Immature natural killer cell (primary cell): Measurements from ENCODE around the gene MRPS16. TPM values are rescaled to one million over a fixed set of nuclear protein-coding genes. Genes with fewer than 3 reads are reported as not detected.

ENCODE experiments used
- DNase-seq, 3 donors: peaks; one replicate each; pipeline ENCODE4 v3.0.0; 2022; ENCODE audit warnings: mixed read lengths in 1 of 3
- H3K27ac Mint-ChIP-seq, 6 donors: one replicate each; pipeline ENCODE4 v1.8.0; 2020; ENCODE audit warnings: mixed read lengths in 6 of 6, mild to moderate bottlenecking in 5 of 6, inconsistent platforms in 4 of 6, moderate library complexity in 3 of 6
- H3K27me3 Mint-ChIP-seq, 3 donors: one replicate each; pipeline ENCODE4 v1.8.0; 2020 to 2021; ENCODE audit warnings: low read depth in 3 of 3, mild to moderate bottlenecking in 3 of 3, mixed read lengths in 3 of 3, moderate library complexity in 3 of 3, inconsistent platforms in 1 of 3
- H3K36me3 Mint-ChIP-seq, 3 donors: one replicate each; pipeline ENCODE4 v1.8.0; 2020; ENCODE audit warnings: mixed read lengths in 3 of 3, inconsistent platforms in 2 of 3, mild to moderate bottlenecking in 2 of 3
- H3K4me1 Mint-ChIP-seq, 2 donors: one replicate each; pipeline ENCODE4 v1.8.0; 2020; ENCODE audit warnings: inconsistent platforms in 2 of 2, mild to moderate bottlenecking in 2 of 2, mixed read lengths in 2 of 2, moderate library complexity in 1 of 2
- H3K4me3 Mint-ChIP-seq, 5 donors: one replicate each; pipeline ENCODE4 v1.8.0; 2020; ENCODE audit warnings: mild to moderate bottlenecking in 5 of 5, mixed read lengths in 5 of 5, inconsistent platforms in 3 of 5, moderate library complexity in 3 of 5
- H3K9me3 Mint-ChIP-seq, 6 donors: one replicate each; pipeline ENCODE4 v1.8.0; 2020; ENCODE audit warnings: mild to moderate bottlenecking in 6 of 6, mixed read lengths in 6 of 6, inconsistent platforms in 4 of 6, moderate library complexity in 3 of 6
- polyA plus RNA-seq, 3 donors: library from polyadenylated mRNA; unstranded; fragments of 300-500 nt; fragmentation: Illumina TruSeq; gene quantifications; one replicate each; pipeline ENCODE4 v1.2.3, GENCODE V29; 2021

The MRPS16 gene
- polyA plus RNA-seq, 3 donors from 2014 or later: 74.2 to 102 (median 98.9) TPM

GRCh38 chr10:73251683-73252444, 580 bp downstream of the MRPS16 start:
- H3K27me3 Mint-ChIP-seq: peaks cover 9 to 11% (median 9%) of the 10 kb centered on the region in 3 donors
- peaks cover 3 to 11% (median 5%) of the 10 kb centered on the region in 3 donors for H3K36me3 Mint-ChIP-seq
- H3K4me3 Mint-ChIP-seq: peak overlapping the region; percentile 95 to 99 (median 99)
- H3K27ac Mint-ChIP-seq: peak overlapping the region; percentile 92 to 97 (median 95)
- no peaks in the 10 kb centered on the region for H3K9me3 Mint-ChIP-seq
- peaks cover 41 to 51% of the 10 kb centered on the region in 2 donors for H3K4me1 Mint-ChIP-seq
- no peak for DNase-seq

GRCh38 chr10:73248259-73248724, 4.2 kb downstream of the MRPS16 start:
- peaks cover 51 to 77% of the 10 kb centered on the region in 2 donors for H3K4me1 Mint-ChIP-seq
- no peak for DNase-seq
- H3K36me3 Mint-ChIP-seq: peaks cover 7 to 17% (median 10%) of the 10 kb centered on the region in 3 donors
- peak overlapping the region; percentile 28 to 95 (median 92) for H3K27ac Mint-ChIP-seq
- no peaks in the 10 kb centered on the region for H3K9me3 Mint-ChIP-seq
- H3K4me3 Mint-ChIP-seq: peak overlapping the region; percentile 49 to 89 (median 68)
- H3K27me3 Mint-ChIP-seq: peaks cover 9 to 14% (median 11%) of the 10 kb centered on the region in 3 donors

GRCh38 chr10:73247509-73248258, 4.8 kb downstream of the MRPS16 start:
- Mint-ChIP-seq H3K4me1 (peaks cover 45 to 71% of the 10 kb centered on the region in 2 donors), H3K36me3 (peaks cover 11 to 23% (median 14%) of the 10 kb centered on the region in 3 donors), H3K4me3 (peak overlapping the region; percentile 89 to 98 (median 95)), H3K9me3 (no peaks in the 10 kb centered on the region), H3K27me3 (peaks cover 9 to 13% (median 11%) of the 10 kb centered on the region in 3 donors), H3K27ac (peak overlapping the region; percentile 83 to 95 (median 94))
- DNase-seq: no peak

GRCh38 chr10:73246646-73247508, 5.6 kb downstream of the MRPS16 start, which contains the start of gene DNAJC9:
TSS of gene DNAJC9 (minus strand) at chr10:73247255. CDS start at chr10:73247189, 66 bp downstream.
- Mint-ChIP-seq H3K4me1 (peaks cover 37 to 63% of the 10 kb centered on the region in 2 donors), H3K36me3 (peaks cover 15 to 29% (median 17%) of the 10 kb centered on the region in 3 donors)

GRCh38 chr10:73246322-73246645, 6.2 kb downstream of the MRPS16 start:
- peaks cover 15 to 29% (median 18%) of the 10 kb centered on the region in 3 donors for H3K36me3 Mint-ChIP-seq
- no peaks in the 10 kb centered on the region for H3K9me3 Mint-ChIP-seq
- H3K27ac Mint-ChIP-seq: peak overlapping the region; percentile 83 to 95 (median 94)
- H3K4me3 Mint-ChIP-seq: peak overlapping the region; percentile 89 to 98 (median 95)
- H3K27me3 Mint-ChIP-seq: peaks cover 3 to 9% (median 7%) of the 10 kb centered on the region in 3 donors
- DNase-seq: no peak
- H3K4me1 Mint-ChIP-seq: peaks cover 32 to 57% of the 10 kb centered on the region in 2 donors

More at GRCh38 chr10:73246646-73247508, 5.6 kb downstream of the MRPS16 start, which contains the start of gene DNAJC9:
- Mint-ChIP-seq H3K27ac (peak within 1 kb of the TSS; percentile 83 to 95 (median 94)), H3K27me3 (peaks cover 6 to 9% (median 7%) of the 10 kb centered on the region in 3 donors), H3K9me3 (no peaks in the 10 kb centered on the region), H3K4me3 (peak within 1 kb of the TSS; percentile 89 to 98 (median 95))
- DNase-seq: peak; percentile 94 to 95 (median 94)

GRCh38 chr10:73244866-73245477, 7.5 kb downstream of the MRPS16 start:
- Mint-ChIP-seq H3K4me3 (peak overlapping the region in 2 of 5 donors; percentile 27 to 28), H3K27ac (peak overlapping the region in 3 of 6 donors; percentile 7 to 85 (median 19)), H3K36me3 (peaks cover 10 to 29% (median 21%) of the 10 kb centered on the region in 3 donors), H3K9me3 (no peaks in the 10 kb centered on the region), H3K4me1 (peaks cover 23 to 46% of the 10 kb centered on the region in 2 donors), H3K27me3 (peaks cover 3 to 9% (median 5%) of the 10 kb centered on the region in 3 donors)
- no peak for DNase-seq

- peak overlapping the region in 1 of 6 donors; percentile 50 for H3K27ac Mint-ChIP-seq
- no peaks in the 10 kb centered on the region for H3K9me3 Mint-ChIP-seq
- H3K4me1 Mint-ChIP-seq: peaks cover 0 to 9% of the 10 kb centered on the region in 2 donors
- H3K4me3 Mint-ChIP-seq: no peak overlapping the region
- H3K27me3 Mint-ChIP-seq: no peaks in the 10 kb centered on the region
- DNase-seq: no peak
- peaks cover 10 to 23% (median 21%) of the 10 kb centered on the region in 3 donors for H3K36me3 Mint-ChIP-seq
Measured at GRCh38 chr10:73239908-73240307, 12.5 kb downstream of the MRPS16 start.

- no peak for DNase-seq
- no peak overlapping the region for H3K27ac Mint-ChIP-seq
- no peaks in the 10 kb centered on the region for H3K27me3 Mint-ChIP-seq
- H3K4me3 Mint-ChIP-seq: no peak overlapping the region
- H3K9me3 Mint-ChIP-seq: no peaks in the 10 kb centered on the region
- H3K4me1 Mint-ChIP-seq: peaks cover 0 to under 1% of the 10 kb centered on the region in 2 donors
- H3K36me3 Mint-ChIP-seq: peaks cover 10 to 23% (median 17%) of the 10 kb centered on the region in 3 donors
Measured at GRCh38 chr10:73238990-73239566, 13.4 kb downstream of the MRPS16 start.

- Mint-ChIP-seq H3K27me3 (no peaks in the 10 kb centered on the region), H3K27ac (peak overlapping the region in 1 of 6 donors; percentile 47), H3K9me3 (no peaks in the 10 kb centered on the region), H3K36me3 (peaks cover 0 to 9% (median 8%) of the 10 kb centered on the region in 3 donors), H3K4me1 (no peaks in the 10 kb centered on the region), H3K4me3 (no peak overlapping the region)
- DNase-seq: no peak
Measured at GRCh38 chr10:73234695-73235094, 17.7 kb downstream of the MRPS16 start.

GRCh38 chr10:73233883-73234282, 18.6 kb downstream of the MRPS16 start:
- Mint-ChIP-seq H3K27ac (no peak overlapping the region), H3K27me3 (no peaks in the 10 kb centered on the region), H3K9me3 (no peaks in the 10 kb centered on the region), H3K4me1 (no peaks in the 10 kb centered on the region), H3K4me3 (no peak overlapping the region), H3K36me3 (peaks cover 0 to 12% (median 8%) of the 10 kb centered on the region in 3 donors)
- DNase-seq: no peak

- H3K27ac Mint-ChIP-seq: peak overlapping the region in 2 of 6 donors; percentile 3 to 5
- H3K36me3 Mint-ChIP-seq: peaks cover 0 to 12% (median 11%) of the 10 kb centered on the region in 3 donors
- no peaks in the 10 kb centered on the region for H3K9me3 Mint-ChIP-seq
- H3K4me1 Mint-ChIP-seq: no peaks in the 10 kb centered on the region
- H3K4me3 Mint-ChIP-seq: no peak overlapping the region
- no peak for DNase-seq
- H3K27me3 Mint-ChIP-seq: peaks cover 0 to 2% (median 0%) of the 10 kb centered on the region in 3 donors
Measured at GRCh38 chr10:73232887-73233286, 19.6 kb downstream of the MRPS16 start.

GRCh38 chr10:73229567-73229966, 22.9 kb downstream of the MRPS16 start:
- peaks cover 0 to 2% (median 0%) of the 10 kb centered on the region in 3 donors for H3K27me3 Mint-ChIP-seq
- no peaks in the 10 kb centered on the region for H3K4me1 Mint-ChIP-seq
- H3K27ac Mint-ChIP-seq: no peak overlapping the region
- peaks cover 0 to 11% (median 8%) of the 10 kb centered on the region in 3 donors for H3K36me3 Mint-ChIP-seq
- H3K9me3 Mint-ChIP-seq: no peaks in the 10 kb centered on the region
- DNase-seq: no peak
- no peak overlapping the region for H3K4me3 Mint-ChIP-seq
